NK-92 (cell line): Measurements from ENCODE around the gene NFKBIE.

Experiments
- DNase-seq: peaks from one replicate; lab custom pipeline; 2025; ENCODE audit not compliant: unreplicated experiment; lab: John Stamatoyannopoulos, UW

Gene NFKBIE

GRCh38 chr6:44258325-44258863 is 7.0 kb downstream of the NFKBIE start:
- no peak for DNase-seq

- DNase-seq: no peak
Measured at GRCh38 chr6:44257753-44258324, 7.5 kb downstream of the NFKBIE start.

GRCh38 chr6:44257025-44257752 is 8.2 kb downstream of the NFKBIE start, which contains the start of gene SLC35B2:
Gene SLC35B2, minus strand, starts transcription at chr6:44257528. Its CDS starts 118 bp downstream, at chr6:44257410.
- no peak for DNase-seq

- DNase-seq: no peak
Measured at GRCh38 chr6:44256775-44257024, 8.7 kb downstream of the NFKBIE start.

- no peak for DNase-seq
Measured at GRCh38 chr6:44255871-44256774, 9.2 kb downstream of the NFKBIE start.

- no peak for DNase-seq
Measured at GRCh38 chr6:44255105-44255808, 10.1 kb downstream of the NFKBIE start.

GRCh38 chr6:44254191-44255104 is 10.9 kb downstream of the NFKBIE start:
- no peak for DNase-seq

GRCh38 chr6:44253307-44254101 is 11.8 kb downstream of the NFKBIE start:
- DNase-seq: no peak

- DNase-seq: no peak
Measured at GRCh38 chr6:44251576-44252524, 13.5 kb downstream of the NFKBIE start.

- DNase-seq: no peak
Measured at GRCh38 chr6:44250718-44251123, 14.6 kb downstream of the NFKBIE start.

- DNase-seq: no peak
Measured at GRCh38 chr6:44250067-44250717, 15.2 kb downstream of the NFKBIE start.

GRCh38 chr6:44249082-44249748 is 16.1 kb downstream of the NFKBIE start:
- no peak for DNase-seq

GRCh38 chr6:44248579-44248978 is 16.8 kb downstream of the NFKBIE start:
- no peak for DNase-seq

- DNase-seq: peak; percentile 37
Measured at GRCh38 chr6:44247338-44248302, 17.7 kb downstream of the NFKBIE start.

GRCh38 chr6:44246663-44247337 is 18.6 kb downstream of the NFKBIE start, which contains the start of gene HSP90AB1:
Gene HSP90AB1, plus strand, starts transcription at chr6:44247101. Its CDS starts 1,529 bp downstream, at chr6:44248630.
- peak; percentile 67 for DNase-seq
